Lower lobe of right lung (tissue), 2 donors: ENCODE data around the gene EVI5L. TPM values are rescaled to one million over a fixed set of nuclear protein-coding genes. Genes with fewer than 3 reads are reported as not detected.
"Not testable (repeated sequence)": the region's sequence is repeated elsewhere in the genome, so short reads cannot be mapped to it uniquely, and the experiment has no call there.

Experiments used
- ATAC-seq, 2 donors: fragments of 200-7000 bp; cut with Tn5 transposase; one replicate each; pipeline ENCODE4 v1.9.1; 2020 to 2022; ENCODE audit warnings: mild to moderate bottlenecking in 2 of 2, moderate library complexity in 2 of 2
- DNase-seq: peaks from one replicate; pipeline ENCODE4 v3.0.0-alpha.2; 2020
- H3K27ac ChIP-seq: fragments of 200-600 bp; one replicate; pipeline ENCODE4 v1.8.0; 2022
- H3K27me3 ChIP-seq: fragments of 200-600 bp; one replicate; pipeline ENCODE4 v1.8.0; 2022; ENCODE audit warnings: low read depth
- H3K36me3 ChIP-seq: fragments of 200-600 bp; one replicate; pipeline ENCODE4 v1.8.0; 2022; ENCODE audit warnings: mild to moderate bottlenecking
- H3K4me1 ChIP-seq: fragments of 200-600 bp; one replicate; pipeline ENCODE4 v1.8.0; 2022
- H3K4me3 ChIP-seq: fragments of 200-600 bp; one replicate; pipeline ENCODE4 v1.8.0; 2022; ENCODE audit warnings: mild to moderate bottlenecking
- H3K9me3 ChIP-seq: fragments of 200-600 bp; one replicate; pipeline ENCODE4 v1.8.0; 2022
- CTCF ChIP-seq: fragments of 200-600 bp; IDR thresholded peaks from one replicate; pipeline ENCODE4 v1.8.0; 2022; ENCODE audit warnings: antibody characterized with exemption, mild to moderate bottlenecking
- intact Hi-C: fragments of 100-400 bp; cut with DNase I; formaldehyde crosslinking; loops from one replicate; pipeline ENCODE4 v1.11.0; 2022
- total RNA-seq: library from RNA; stranded (reverse); fragmentation: NEBNext Ultra II Directional; extraction: Animal tissue kit (Norgen Biotek cat#: 25700); gene quantifications from one replicate; pipeline ENCODE4 v1.2.1, GENCODE V29; 2021
- donor health status: DM: no; HTN: yes; CAD: no; lungs with severe emphysema.

EVI5L gene
- total RNA-seq, 1 donor from 2014 or later = 11.7 TPM

- intact Hi-C loops = no loop called here
- no peak for TF ChIP-seq CTCF
- no peak for ATAC-seq
Observed at GRCh38 chr19:7883796-7884570, 54.0 kb downstream of the EVI5L start.

GRCh38 chr19:7885818-7886217, 55.8 kb downstream of the EVI5L start:
- H3K27ac ChIP-seq = no peak overlapping the region
- no peak overlapping the region for H3K4me3 ChIP-seq
- peaks cover 16% of the 10 kb centered on the region for H3K27me3 ChIP-seq
- TF ChIP-seq CTCF = no peak
- intact Hi-C loops = no loop called here
- ATAC-seq (no peak), DNase-seq (no peak)
- H3K36me3 ChIP-seq = no peaks in the 10 kb centered on the region
- no peaks in the 10 kb centered on the region for H3K4me1 ChIP-seq
- H3K9me3 ChIP-seq = no peaks in the 10 kb centered on the region

More at GRCh38 chr19:7883796-7884570, 54.0 kb downstream of the EVI5L start:
- H3K36me3 ChIP-seq = no peaks in the 10 kb centered on the region
- no peak overlapping the region for H3K27ac ChIP-seq
- no peaks in the 10 kb centered on the region for H3K4me1 ChIP-seq
- no peak for DNase-seq
- H3K9me3 ChIP-seq = no peaks in the 10 kb centered on the region
- H3K27me3 ChIP-seq = peaks cover 15% of the 10 kb centered on the region
- H3K4me3 ChIP-seq = no peak overlapping the region

GRCh38 chr19:7887408-7888144, 57.6 kb downstream of the EVI5L start:
- H3K36me3 ChIP-seq = no peaks in the 10 kb centered on the region
- ATAC-seq (no peak), DNase-seq (no peak)
- H3K9me3 ChIP-seq = no peaks in the 10 kb centered on the region
- intact Hi-C loops = no loop called here
- H3K27ac ChIP-seq = no peak overlapping the region
- H3K27me3 ChIP-seq = peaks cover 16% of the 10 kb centered on the region
- H3K4me1 ChIP-seq = no peaks in the 10 kb centered on the region
- no peak for TF ChIP-seq CTCF
- peak overlapping the region; percentile 52 for H3K4me3 ChIP-seq

GRCh38 chr19:7888145-7888825, 58.3 kb downstream of the EVI5L start, which contains the start of gene LRRC8E:
Gene LRRC8E, plus strand, starts transcription at chr19:7888510. Its CDS starts 7,094 bp downstream, at chr19:7895604.
- DNase-seq (peak; percentile 79), ATAC-seq (peak; percentile 95 to 97)
- Histone ChIP-seq H3K9me3 (no peaks in the 10 kb centered on the region), H3K27me3 (peaks cover 16% of the 10 kb centered on the region), H3K4me3 (peak within 1 kb of the TSS; percentile 52), H3K27ac (peak within 1 kb of the TSS; percentile 53), H3K36me3 (no peaks in the 10 kb centered on the region), H3K4me1 (no peaks in the 10 kb centered on the region)
- TF ChIP-seq CTCF = no peak
- intact Hi-C loops = no loop called here

- no peaks in the 10 kb centered on the region for H3K36me3 ChIP-seq
- no peaks in the 10 kb centered on the region for H3K9me3 ChIP-seq
- no peaks in the 10 kb centered on the region for H3K4me1 ChIP-seq
- intact Hi-C loops = no loop called here
- no peak for TF ChIP-seq CTCF
- peak overlapping the region; percentile 52 for H3K4me3 ChIP-seq
- peaks cover 16% of the 10 kb centered on the region for H3K27me3 ChIP-seq
- H3K27ac ChIP-seq = peak overlapping the region; percentile 53
- DNase-seq (no peak), ATAC-seq (peak in 1 of 2 donors; percentile 12)
Observed at GRCh38 chr19:7888826-7889217, 58.8 kb downstream of the EVI5L start.

GRCh38 chr19:7893362-7894101, 63.5 kb downstream of the EVI5L start:
- DNase-seq, H3K9me3 ChIP-seq, ATAC-seq, intact Hi-C loops, H3K27ac ChIP-seq, H3K36me3 ChIP-seq, H3K4me1 ChIP-seq, H3K4me3 ChIP-seq: not testable (repeated sequence)
- H3K27me3 ChIP-seq = peaks cover 15% of the 10 kb centered on the region
